SK-N-MC (cell line): ENCODE results near the gene KCNJ14.
A peak's percentile ranks its signal among the peaks of the same experiment; 100 is the strongest.

ENCODE experiments used
- DNase-seq: peaks from one replicate; pipeline ENCODE4 v3.0.0-alpha.2; 2011; ENCODE audit warnings: low read depth, low spot score
- H3K27ac ChIP-seq: fragments of 200-600 bp; sonication (generic); 2 replicates; pipeline ENCODE4 v1.5.1; 2016; ENCODE audit warnings: mixed run types
- H3K36me3 ChIP-seq: fragments of 200-600 bp; sonication (generic); 2 replicates; pipeline ENCODE4 v1.6.1; 2017; ENCODE audit warnings: antibody characterized with exemption, low read length, mixed read lengths; ENCODE audit not compliant: insufficient read depth
- H3K4me3 ChIP-seq: fragments of 200-600 bp; sonication (generic); 2 replicates; pipeline ENCODE4 v1.5.1; 2016
- H3K9ac ChIP-seq: fragments of 200-600 bp; sonication (generic); 2 replicates; pipeline ENCODE4 v1.8.0; 2017; ENCODE audit warnings: mixed run types, mixed read lengths; ENCODE audit not compliant: insufficient read length
- H3K9me3 ChIP-seq: fragments of 200-600 bp; sonication (generic); 2 replicates; pipeline ENCODE4 v1.6.1; 2017; ENCODE audit warnings: low read depth, mild to moderate bottlenecking, antibody characterized with exemption, low read length, moderate library complexity, mixed read lengths
- EZH2 ChIP-seq: fragments of 200-600 bp; sonication (generic); IDR thresholded peaks from one replicate; pipeline ENCODE4 v1.6.1; 2017; ENCODE audit warnings: antibody characterized with exemption
- FOXP2 ChIP-seq: optimal IDR thresholded peaks from 2 replicates; pipeline ENCODE3; 2011; ENCODE audit warnings: mild to moderate bottlenecking, moderate library complexity; ENCODE audit not compliant: insufficient read depth; ENCODE audit errors: extremely low read length, control extremely low read depth
- POLR2AphosphoS5 ChIP-seq: IDR thresholded peaks from 2 replicates; pipeline ENCODE4 v1.6.1; 2012; ENCODE audit warnings: mild to moderate bottlenecking, low read depth, low read length, borderline replicate concordance

Gene KCNJ14

DNA sequence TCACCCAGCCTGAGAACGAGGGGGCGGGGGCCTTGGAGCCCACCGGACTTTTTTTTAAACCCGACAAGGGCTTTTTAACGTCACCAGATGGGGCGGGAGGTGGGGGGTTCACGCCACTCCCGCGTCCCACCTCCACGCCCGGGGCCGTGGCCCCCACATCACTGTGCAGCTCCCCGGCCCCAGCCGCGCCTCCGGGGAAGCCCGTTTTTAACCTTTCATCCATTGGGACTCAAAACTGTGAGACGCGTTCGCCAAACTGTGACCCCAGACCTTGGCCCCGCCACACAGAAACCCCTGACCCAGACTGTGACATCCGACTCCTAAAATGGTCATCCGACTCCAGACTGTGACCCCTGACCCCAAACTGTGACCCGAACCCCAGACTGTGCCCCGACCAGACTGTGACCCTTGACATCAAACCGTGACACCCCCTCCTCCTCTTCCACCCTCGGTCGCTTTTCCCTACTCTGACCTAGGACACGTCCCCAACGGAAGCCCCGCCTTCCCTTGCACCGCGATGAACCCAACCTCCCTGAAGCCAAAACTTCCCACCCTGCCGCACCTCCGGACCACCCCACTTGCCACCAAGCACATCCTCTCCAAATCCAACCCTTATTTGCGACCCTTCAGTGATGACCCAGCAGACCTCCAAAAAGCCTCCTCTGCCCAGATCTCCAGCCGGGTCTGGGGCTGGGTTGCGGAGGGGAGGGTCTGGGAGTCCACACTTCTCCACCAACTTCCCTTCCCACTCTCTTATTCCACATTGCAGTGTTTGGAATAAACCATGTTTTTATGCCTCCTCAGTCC lies 11.0 kb upstream of the KCNJ14 start:
- H3K9ac ChIP-seq: peak overlapping the region; percentile 98
- peaks cover 26% of the 10 kb centered on the region for H3K36me3 ChIP-seq
- H3K27ac ChIP-seq: peak overlapping the region; percentile 80
- H3K4me3 ChIP-seq: peak overlapping the region; percentile 93
- TF ChIP-seq EZH2 (no peak), FOXP2 (no peak), POLR2AphosphoS5 (no peak)
- no peak for DNase-seq
- H3K9me3 ChIP-seq: no peaks in the 10 kb centered on the region

DNA sequence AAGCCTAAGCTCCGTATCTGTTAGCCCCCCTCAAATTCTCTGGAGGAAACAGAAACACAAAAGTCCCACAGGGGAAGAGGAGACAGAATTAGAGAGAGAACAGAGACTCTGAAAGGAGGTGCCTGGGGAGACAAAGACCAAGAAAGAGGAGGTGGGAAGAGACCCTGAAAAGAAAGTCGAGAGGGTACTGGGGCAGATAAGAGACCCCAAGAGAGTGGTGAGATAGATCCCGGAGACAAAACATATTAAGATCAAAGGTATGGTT lies 10.5 kb upstream of the KCNJ14 start:
- TF ChIP-seq POLR2AphosphoS5 (no peak), FOXP2 (no peak), EZH2 (no peak)
- Histone ChIP-seq H3K9me3 (no peaks in the 10 kb centered on the region), H3K9ac (peak overlapping the region; percentile 98), H3K36me3 (peaks cover 31% of the 10 kb centered on the region), H3K4me3 (peak overlapping the region; percentile 93), H3K27ac (peak overlapping the region; percentile 80)
- DNase-seq: no peak

DNA sequence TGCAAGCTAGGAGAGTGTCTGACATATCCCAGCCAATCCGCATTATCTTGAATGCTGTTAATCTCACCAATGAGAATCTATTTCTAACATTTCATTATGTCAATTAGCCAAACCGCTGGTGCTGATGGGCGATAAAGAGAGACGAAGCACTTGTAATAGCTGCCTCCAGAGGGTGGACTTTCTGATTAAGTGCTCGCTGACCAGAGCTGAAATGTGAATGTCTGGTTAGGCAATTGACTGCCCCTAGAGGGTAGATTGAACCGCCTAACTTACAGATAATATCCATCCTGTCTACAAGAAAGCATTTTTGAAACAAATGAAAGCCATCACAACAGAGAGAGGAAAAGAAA lies 10.1 kb upstream of the KCNJ14 start:
- TF ChIP-seq EZH2: no peak
- no peak for TF ChIP-seq FOXP2
- no peak for TF ChIP-seq POLR2AphosphoS5
- Histone ChIP-seq H3K9ac (peak overlapping the region; percentile 98), H3K27ac (peak overlapping the region; percentile 80)

DNA sequence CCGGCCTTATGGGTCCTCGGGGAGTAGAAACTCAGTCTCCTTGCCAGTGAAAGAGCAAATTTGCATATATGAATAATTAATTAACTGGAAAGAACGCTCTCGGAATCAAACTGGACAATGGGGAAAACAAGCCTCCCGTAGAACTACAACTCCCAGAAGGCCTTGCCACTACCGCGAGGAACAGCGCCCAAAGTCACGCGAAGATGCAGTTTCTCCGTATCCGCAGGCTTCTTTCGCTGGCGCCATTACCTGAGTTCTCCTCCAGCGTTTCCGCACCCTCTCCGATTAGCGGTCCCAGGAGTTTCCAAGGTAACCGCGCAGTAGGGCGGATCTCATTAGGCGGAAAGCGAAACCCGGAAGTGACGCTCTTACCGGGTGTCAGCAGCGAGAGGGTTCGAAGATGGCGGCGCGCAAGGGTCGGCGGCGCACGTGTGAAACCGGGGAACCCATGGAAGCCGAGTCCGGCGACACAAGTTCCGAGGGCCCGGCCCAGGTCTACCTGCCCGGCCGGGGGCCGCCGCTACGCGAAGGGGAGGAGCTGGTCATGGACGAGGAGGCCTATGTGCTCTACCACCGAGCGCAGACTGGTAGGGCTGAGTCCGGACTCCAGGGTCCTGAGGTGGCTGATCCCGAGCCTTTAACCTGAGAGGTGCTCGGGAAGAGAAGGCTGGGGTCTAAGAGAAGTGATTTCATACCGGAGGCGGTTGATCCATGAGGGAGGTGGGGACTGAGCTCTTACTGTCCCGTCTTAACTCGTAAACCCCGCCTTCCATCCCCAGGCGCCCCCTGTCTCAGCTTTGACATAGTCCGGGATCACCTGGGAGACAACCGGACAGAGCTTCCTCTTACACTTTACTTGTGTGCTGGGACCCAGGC lies 9.5 kb upstream of the KCNJ14 start, which contains the start of gene GRWD1:
TSS of gene GRWD1 (plus strand) at position 378 of the 876 bp plus-strand sequence. CDS start at position 401, 23 bp downstream.
- H3K36me3 ChIP-seq: peaks cover 41% of the 10 kb centered on the region
- TF ChIP-seq FOXP2 (no peak), EZH2 (no peak), POLR2AphosphoS5 (peak; percentile 87; the same call in 1 of the 2 replicates)
- H3K27ac ChIP-seq: peak within 1 kb of the TSS; percentile 80
- peak within 1 kb of the TSS; percentile 93 for H3K4me3 ChIP-seq
- DNase-seq: peak; percentile 97
- no peaks in the 10 kb centered on the region for H3K9me3 ChIP-seq
- peak within 1 kb of the TSS; percentile 98 for H3K9ac ChIP-seq

More for the DNA sequence above, 10.1 kb upstream of the KCNJ14 start:
- Histone ChIP-seq H3K4me3 (peak overlapping the region; percentile 93), H3K36me3 (peaks cover 35% of the 10 kb centered on the region), H3K9me3 (no peaks in the 10 kb centered on the region)
- peak; percentile 42 for DNase-seq

DNA sequence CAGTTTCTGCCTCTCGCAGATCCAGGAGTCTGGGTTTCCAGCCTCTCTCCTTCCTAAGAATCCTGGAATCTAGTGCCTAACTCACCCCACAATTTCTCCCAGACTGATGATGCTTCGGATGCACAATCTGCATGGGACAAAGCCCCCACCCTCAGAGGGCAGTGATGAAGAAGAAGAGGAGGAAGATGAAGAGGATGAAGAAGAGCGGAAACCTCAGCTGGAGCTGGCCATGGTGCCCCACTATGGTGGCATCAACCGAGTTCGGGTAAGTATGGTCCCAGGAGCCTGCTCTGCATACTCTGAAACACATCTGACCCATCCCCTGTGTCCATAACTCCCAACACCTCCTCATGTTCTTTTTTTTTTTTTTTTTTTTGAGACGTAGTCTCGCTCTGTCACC lies 8.8 kb upstream of the KCNJ14 start:
- Histone ChIP-seq H3K36me3 (peaks cover 48% of the 10 kb centered on the region), H3K4me3 (peak overlapping the region; percentile 93), H3K27ac (no peak overlapping the region)

DNA sequence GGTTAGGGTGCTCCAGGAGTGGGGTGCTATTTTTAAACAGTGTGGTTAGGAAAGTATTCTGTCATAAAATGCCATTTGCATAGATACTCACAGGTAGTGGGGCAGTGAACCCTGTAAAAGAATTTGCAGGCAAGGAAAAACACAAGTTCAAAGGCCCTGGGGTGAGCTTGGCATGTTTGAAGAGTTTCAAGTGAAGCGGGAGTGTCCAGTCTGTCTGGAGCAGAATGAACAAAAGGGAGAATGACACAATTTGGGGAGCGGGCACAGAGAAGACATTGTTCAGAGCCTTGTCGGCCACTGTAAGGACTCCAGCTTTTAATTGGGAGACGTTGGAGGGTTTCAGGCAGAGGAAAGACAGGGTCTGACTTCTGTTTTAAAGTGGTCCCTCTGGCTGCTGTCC lies 6.8 kb upstream of the KCNJ14 start:
- no peak overlapping the region for H3K27ac ChIP-seq
- DNase-seq: no peak
- TF ChIP-seq EZH2 (no peak), FOXP2 (no peak), POLR2AphosphoS5 (no peak)
- no peaks in the 10 kb centered on the region for H3K9me3 ChIP-seq
- no peak overlapping the region for H3K9ac ChIP-seq
- no peak overlapping the region for H3K4me3 ChIP-seq
- H3K36me3 ChIP-seq: peaks cover 66% of the 10 kb centered on the region

More for the DNA sequence above, 8.8 kb upstream of the KCNJ14 start:
- no peaks in the 10 kb centered on the region for H3K9me3 ChIP-seq
- DNase-seq: no peak
- H3K9ac ChIP-seq: peak overlapping the region; percentile 98
- no peak for TF ChIP-seq POLR2AphosphoS5

DNA sequence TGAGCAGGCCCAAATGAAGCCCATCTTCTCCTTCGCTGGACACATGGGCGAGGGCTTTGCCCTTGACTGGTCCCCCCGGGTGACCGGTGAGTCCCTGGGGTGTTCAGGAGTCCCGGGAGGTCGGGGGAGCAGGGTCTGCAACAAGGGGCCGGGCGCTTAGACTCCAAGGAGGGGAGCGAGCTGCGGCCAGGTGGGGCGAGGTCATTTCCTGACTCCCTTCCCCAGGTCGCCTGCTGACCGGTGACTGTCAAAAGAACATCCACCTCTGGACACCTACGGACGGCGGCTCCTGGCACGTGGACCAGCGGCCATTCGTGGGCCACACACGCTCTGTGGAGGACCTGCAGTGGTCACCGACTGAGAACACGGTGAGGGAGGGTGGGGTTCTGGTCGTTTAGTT lies 4.9 kb upstream of the KCNJ14 start:
- H3K36me3 ChIP-seq: peaks cover 81% of the 10 kb centered on the region
- H3K9ac ChIP-seq: no peak overlapping the region
- no peak overlapping the region for H3K4me3 ChIP-seq
- TF ChIP-seq POLR2AphosphoS5: no peak
- TF ChIP-seq EZH2: no peak
- TF ChIP-seq FOXP2: no peak
- DNase-seq: no peak
- no peaks in the 10 kb centered on the region for H3K9me3 ChIP-seq
- H3K27ac ChIP-seq: no peak overlapping the region

DNA sequence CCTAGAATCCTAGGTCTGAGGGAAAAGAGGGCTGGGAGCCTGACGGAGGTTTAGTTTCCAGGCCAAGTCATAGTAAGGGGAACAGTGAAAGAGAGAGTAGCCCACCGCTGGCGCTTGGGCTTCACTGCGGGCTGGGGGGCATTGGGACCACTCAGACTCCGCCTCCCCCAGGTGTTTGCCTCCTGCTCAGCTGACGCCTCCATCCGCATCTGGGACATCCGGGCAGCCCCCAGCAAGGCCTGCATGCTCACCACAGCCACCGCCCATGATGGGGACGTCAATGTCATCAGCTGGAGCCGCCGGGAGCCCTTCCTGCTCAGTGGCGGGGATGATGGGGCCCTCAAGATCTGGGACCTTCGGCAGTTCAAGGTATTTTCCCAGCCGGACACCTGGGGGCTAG lies 4.5 kb upstream of the KCNJ14 start:
- no peak overlapping the region for H3K4me3 ChIP-seq
- no peak overlapping the region for H3K27ac ChIP-seq
- H3K9ac ChIP-seq: no peak overlapping the region
- H3K9me3 ChIP-seq: no peaks in the 10 kb centered on the region
- H3K36me3 ChIP-seq: peaks cover 85% of the 10 kb centered on the region
- no peak for DNase-seq
- TF ChIP-seq POLR2AphosphoS5 (no peak), FOXP2 (no peak), EZH2 (no peak)

DNA sequence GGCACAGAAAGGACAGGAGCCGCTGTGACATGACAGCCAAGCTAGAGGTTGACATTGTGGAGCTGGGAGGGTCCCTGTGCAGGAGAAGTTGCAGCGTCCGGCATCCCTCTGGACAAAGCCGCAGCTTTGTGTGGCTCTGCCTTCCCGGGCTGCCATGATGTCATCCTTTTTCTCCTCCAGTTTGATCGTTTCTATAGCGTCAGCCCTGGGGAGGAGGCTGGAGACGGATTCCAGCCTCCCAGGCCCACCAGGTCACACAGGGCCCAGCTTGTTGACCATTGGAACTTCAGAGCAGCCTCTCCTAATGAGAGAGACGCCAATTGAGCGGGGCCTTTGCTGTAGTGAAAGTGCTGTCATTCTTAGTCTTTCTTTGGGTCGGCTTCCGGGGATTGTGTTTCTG lies 3.8 kb upstream of the KCNJ14 start:
- Histone ChIP-seq H3K9ac (no peak overlapping the region), H3K27ac (no peak overlapping the region), H3K36me3 (peaks cover 90% of the 10 kb centered on the region), H3K4me3 (no peak overlapping the region), H3K9me3 (no peaks in the 10 kb centered on the region)
- DNase-seq: no peak
- TF ChIP-seq POLR2AphosphoS5: no peak
- TF ChIP-seq FOXP2: no peak
- TF ChIP-seq EZH2: no peak
